NCI-H1092 treated with DMSO at 0.1 percent for 48 hours (cell line): ENCODE measurements around the gene PDGFRB.

Experiments used
- DNase-seq: peaks from one replicate; lab custom pipeline; 2025; lab: John Stamatoyannopoulos, UW

Gene PDGFRB

DNA sequence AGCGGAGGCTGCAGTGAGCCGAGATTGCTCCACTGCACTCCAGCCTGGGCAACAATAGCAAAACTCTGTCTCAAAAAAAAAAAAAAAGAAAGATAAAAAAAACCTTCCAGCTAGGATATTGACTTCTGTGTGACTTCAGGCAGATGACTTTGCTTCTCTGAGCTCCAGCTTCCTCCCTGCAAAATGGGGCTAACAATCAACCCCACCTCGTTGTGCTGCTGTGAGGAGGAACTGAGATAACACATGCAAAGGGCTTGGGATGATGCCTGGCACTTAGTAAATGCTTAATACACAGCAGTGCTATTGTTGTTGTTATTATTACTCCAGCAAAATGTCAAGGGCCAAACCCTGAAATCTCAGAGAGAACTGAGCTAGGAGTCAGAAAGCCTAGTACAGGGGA is 7.4 kb upstream of the PDGFRB start:
- no peak for DNase-seq

- no peak for DNase-seq
Observed at GRCh38 chr5:150162142-150162513, 6.5 kb upstream of the PDGFRB start.

DNA sequence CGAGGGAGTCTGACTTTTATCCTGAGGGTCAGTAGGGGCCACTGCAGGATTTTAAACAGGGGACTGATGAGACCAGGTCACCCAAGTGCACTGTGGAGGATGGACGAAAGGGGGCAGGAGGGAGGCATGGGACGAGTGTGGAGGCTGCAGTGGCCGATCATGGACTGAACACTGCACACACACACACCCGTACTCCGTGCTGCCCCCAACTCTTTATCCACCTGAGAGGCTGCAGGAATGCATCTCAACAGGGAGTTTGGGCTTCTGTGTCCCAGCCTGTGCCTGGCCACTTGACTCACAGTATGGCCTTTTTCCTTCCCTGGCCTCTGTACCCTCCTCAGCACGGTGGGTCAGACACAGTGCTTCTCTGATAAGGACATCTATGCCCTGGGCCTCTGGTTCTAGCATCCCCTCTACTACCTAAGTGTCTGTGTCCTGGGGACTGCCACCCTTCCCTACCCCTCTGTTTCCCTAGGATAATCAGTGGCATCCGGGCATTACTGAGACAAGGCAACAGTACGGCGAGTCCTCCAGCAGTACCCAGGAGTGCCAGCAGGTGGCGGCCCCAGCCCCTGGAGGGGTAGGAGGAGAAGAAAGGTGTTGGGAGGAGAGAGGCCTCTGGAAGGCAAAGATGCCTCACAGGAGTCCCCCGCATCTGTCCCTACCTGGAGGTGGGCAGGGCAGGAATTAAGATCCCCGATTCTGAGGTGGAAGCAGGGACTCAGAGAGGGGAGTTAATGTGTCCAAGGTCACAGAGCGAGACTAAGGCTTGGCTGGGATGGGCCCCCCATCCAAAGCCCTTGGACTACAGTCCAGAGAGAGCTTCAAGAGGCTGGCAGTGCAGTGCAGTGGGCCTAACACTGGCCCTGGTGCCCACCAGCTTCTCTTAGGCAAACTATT is 5.8 kb upstream of the PDGFRB start:
- peak; percentile 50 for DNase-seq

DNA sequence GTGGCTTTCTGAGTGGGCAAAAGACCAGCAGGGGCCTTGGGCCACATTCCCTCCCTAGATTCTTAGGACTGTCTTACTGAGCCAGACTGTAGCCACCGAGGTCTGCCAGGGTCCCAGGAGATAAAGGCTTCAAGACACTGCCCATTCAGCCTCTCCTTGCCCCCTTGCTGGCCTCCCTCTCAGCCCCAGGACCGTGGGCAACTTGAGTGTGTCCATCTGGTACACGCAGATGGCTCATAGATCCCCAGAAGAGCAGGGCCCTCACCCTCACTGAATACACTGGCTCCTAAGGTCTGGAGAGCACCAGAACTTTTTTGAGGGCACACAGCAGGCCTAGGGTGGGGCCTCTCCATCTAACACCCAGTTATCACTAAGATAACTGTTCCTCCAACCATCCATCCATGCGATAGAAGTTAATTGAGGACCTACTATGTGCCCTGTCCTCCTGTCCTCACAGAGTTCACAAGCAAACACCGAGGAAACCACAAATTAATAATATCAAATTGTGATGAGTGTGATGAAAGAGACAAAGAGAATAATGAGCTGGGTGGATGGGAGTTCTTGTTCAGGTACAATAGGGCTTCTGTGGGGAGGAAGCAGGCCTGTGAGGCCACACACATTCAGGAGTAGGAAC is 4.9 kb upstream of the PDGFRB start:
- DNase-seq = no peak

GRCh38 chr5:150159741-150160179 is 4.1 kb upstream of the PDGFRB start:
- DNase-seq = no peak

GRCh38 chr5:150159031-150159430 is 3.4 kb upstream of the PDGFRB start:
- DNase-seq = no peak

DNA sequence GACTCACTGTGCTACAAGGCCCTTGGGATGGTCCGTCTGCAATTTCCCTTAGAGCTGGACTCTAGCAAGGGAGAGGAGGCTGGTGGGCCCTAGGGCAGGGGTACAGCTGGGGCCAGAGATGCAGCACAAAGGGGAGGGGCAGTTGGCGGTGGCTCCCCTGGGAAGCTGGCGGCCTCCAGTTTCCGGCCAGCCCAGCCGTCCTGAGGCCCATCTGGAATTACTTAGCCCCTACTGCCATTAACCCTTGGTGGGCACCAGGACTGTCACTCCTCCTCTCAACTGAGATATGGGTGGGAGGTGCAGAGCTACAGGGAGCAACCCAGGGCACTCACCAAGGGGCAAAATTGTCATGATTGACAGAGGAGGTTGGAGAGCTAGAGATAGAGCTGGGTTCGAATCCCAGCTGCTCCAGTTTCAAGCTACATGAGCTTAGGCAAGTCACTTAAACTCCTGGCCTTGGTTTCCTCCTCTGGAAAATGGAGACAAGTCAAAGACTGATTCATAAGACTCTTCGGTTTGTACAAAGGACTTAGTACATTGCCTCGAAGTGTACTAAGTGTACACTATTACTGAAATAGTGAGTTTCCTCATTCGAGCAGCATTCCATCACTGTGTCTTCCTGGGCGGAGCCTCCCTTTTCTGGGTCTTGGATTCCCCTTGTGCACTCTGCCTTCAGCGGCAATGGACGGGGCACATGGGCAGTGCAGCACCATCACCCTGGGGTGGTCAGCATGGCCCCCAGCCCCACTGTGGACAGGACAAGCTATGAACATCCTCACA is 2.7 kb upstream of the PDGFRB start:
- no peak for DNase-seq

DNA sequence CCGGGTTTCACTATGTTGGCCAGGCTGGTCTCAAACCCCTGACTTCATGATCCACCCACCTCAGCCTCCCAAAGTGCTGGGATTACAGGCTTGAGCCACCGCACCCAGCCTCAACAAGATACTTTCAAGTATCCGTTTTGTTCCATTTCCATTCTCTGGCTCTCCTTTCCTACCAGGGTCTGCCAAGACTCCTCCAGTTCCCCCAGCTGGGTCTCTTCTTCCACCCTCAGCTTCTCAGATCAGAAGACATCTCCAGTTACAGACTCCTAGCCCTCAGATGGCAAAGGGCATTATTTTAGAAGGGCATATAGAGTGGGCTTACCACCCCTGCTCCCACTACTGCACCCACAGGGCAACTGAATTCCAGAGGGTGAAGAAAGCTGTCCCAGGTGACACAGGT is 1.5 kb upstream of the PDGFRB start:
- no peak for DNase-seq

DNA sequence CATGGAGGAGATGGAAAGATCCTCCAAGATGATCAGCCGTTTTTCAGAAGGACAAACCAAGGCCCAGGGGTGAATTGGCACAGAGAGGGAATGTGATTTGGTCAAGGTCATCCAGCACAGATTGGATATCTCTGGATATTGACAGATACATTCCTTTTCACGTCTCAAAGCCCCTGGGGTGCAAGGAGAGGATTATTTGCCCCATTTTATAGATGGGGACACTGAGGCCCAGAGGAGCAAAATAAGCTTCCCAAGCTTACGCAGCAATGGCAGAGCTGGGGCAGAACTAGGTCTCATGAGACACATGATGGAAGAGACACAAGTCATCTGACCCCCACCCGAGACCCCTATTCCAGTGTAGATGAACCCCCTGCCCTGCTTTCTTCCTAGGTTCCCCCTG is 895 bp upstream of the PDGFRB start:
- DNase-seq = no peak

DNA sequence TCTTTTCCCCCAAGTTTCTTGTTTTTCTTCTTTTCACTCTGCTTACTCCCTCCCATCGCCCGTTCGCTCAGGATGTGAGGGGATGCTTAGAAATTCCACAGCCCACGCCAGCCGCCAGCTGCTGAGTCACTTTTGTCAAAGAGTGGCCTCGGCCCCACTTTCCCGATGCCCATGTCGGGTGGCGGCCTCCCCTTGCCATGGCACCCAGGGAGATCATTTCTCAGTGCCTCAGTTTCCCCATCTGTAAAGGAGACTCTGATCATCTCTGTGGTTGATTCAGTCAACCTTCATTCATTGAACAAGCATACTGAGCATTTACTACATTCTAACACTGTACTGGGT is 353 bp upstream of the PDGFRB start:
- DNase-seq = no peak

GRCh38 chr5:150154618-150155128 is 972 bp downstream of the PDGFRB start:
- no peak for DNase-seq

GRCh38 chr5:150153957-150154617 is 1.6 kb downstream of the PDGFRB start:
- DNase-seq = no peak

- no peak for DNase-seq
Observed at GRCh38 chr5:150153483-150153882, 2.2 kb downstream of the PDGFRB start.

DNA sequence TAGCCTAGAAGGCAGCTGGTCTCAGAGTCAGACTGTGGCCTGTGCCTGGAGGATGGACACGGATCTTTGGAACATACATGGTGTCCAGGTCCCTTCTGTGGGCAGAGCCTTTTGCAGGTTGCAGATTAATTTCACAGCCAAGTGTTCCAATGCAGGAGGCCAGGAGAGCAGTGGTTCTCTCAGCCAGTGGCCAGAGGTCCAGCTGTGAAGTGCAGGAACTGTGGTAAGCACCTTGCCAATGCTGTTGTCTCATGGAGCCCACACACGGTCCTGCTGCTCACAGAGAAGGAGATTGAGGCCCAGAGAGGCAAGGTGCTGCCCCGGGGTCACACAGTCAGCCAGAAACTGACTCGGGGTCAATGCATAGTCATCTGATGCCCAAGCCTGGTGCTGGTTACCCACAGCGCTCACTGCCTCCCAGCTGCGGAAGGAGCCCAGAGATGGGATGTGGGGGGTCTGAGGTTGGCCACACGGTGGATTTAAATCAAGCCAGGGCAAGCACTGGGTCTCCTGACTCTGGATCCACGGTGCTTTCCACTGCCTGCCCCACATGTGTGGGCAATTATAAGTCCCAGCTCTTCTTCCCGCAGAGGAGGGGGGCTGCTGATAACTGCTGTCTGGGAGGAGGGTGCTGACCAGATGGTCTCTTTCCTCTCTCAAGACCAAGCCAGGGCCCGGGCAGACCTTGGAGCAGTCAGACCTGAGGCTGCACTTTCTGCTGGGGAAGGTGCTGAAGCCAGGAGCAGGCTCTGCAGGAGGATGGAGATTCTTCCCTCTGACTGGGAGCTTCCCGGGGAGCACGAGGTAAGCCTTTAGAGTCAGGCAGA is 2.8 kb downstream of the PDGFRB start:
- DNase-seq = no peak

- no peak for DNase-seq
Observed at GRCh38 chr5:150149618-150150017, 6.0 kb downstream of the PDGFRB start.

DNA sequence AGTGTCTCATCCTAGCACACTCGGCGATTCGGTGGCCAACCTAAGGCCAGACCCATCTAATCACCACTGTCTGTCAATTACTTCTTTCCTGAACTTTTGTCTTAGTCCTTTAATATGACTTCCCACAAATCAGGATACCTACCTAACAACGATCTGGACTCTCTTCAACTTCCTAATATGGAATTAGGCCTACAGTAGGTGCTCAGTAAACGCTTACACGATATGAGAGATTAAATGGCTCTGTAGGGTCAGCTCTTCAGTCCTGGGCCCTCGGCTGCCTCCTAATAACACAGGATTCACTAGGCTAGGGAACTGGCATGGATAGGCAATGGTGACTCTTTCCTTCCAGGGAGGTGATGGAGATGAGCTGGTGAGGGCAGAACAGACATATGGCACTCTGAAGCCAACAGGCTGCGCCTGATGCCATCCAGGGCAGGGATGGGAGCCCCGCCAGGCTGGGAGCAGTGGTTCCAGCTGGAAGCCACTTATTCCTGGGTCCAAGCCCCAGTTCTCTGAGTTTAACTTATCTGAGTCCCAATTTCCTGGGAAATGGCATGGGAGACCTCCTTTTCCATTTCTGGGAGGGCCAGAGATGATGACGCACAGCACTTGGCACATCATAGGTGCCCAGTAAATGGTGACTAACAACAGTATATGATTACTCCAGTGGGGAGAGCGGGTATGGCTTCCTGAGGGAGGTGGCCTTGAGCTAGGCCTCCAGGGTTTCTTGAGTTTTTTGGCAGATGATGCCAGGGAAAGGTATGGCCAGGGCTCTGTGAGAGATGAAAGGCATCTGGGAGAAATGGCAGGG is 7.3 kb downstream of the PDGFRB start:
- no peak for DNase-seq

- no peak for DNase-seq
Observed at GRCh38 chr5:150147670-150148069, 8.0 kb downstream of the PDGFRB start.

GRCh38 chr5:150146862-150147601 is 8.6 kb downstream of the PDGFRB start:
- no peak for DNase-seq

DNA sequence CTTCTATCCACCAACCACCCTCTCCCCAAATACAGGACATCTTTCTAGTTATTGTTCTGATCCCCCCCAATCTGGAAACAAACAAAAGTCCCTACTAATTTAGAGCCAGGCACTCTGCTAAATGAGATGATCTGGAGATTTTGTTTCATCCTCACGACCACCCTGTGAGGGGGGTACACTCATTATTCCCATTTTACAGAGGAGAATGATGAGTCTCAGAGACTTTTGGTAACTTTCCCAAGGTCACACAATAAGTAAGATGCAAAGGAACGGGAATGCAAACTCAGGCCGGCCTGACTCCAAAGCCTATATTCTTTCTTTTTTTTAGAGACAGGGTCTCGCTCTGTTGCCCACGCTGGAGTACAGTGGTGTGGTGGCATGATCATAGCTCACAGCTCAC is 9.4 kb downstream of the PDGFRB start:
- no peak for DNase-seq

GRCh38 chr5:150144879-150145278 is 10.8 kb downstream of the PDGFRB start:
- no peak for DNase-seq
